HPDE6-E6E7 (cell line): ENCODE measurements around the gene STON1.
"Not testable (repeated sequence)": the region's sequence is repeated elsewhere in the genome, so short reads cannot be mapped to it uniquely, and the experiment has no call there.

Source experiments
- DNase-seq: peaks from one replicate; pipeline ENCODE4 v3.0.0; 2011; ENCODE audit warnings: missing footprints; ENCODE audit errors: extremely low spot score

The STON1 gene

DNA sequence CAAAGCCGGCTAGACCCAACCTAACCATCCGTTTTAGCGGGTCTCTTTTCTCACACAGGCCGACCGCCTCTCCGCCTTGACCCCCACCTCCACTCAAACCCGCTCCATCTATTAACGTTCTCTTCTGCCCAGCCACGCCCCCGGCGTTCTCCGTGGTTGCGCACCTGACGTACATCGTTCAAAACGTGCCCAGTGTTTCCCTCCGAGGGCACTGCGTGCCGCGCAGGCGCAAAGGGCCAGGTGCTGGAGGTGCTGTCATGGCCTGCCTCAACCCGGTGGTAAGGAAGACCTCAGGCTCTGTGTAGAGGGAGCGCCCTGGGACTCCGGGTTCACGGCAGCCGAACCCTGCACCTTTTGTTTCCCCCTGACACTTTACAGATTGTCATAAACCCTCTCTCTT lies 87.7 kb downstream of the STON1 start, which contains the start of gene GTF2A1L:
Gene GTF2A1L (plus strand): TSS at position 239 of the 400 bp plus-strand sequence. CDS start 19 bp downstream, at position 258.
- no peak for DNase-seq

DNA sequence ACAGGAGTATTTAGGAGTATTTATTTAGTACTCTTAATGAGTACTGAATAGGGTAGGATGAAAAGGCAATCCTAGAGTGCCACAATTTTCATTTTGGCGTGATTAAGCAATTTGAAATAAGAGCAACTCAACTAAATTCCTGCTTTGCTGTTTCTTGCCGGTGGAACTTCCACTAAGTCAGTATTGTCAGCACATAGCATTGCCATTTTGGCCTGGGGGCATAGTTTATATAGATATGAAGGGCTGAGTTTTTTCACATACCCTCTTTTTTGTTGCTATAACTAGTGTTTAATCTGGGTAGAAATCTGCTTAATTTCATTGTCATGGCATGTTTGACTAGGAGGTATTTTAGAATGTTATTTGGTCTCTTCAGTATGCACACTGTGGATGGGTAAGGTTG lies 89.6 kb downstream of the STON1 start:
- no peak for DNase-seq

GRCh38 chr2:48620604-48621003 lies 90.7 kb downstream of the STON1 start:
- DNase-seq: no peak

GRCh38 chr2:48622691-48623090 lies 92.7 kb downstream of the STON1 start:
- not testable (repeated sequence) for DNase-seq

GRCh38 chr2:48624696-48625095 lies 94.7 kb downstream of the STON1 start:
- no peak for DNase-seq

- DNase-seq: no peak
Observed at GRCh38 chr2:48626047-48626446, 96.1 kb downstream of the STON1 start.

- DNase-seq: no peak
Observed at GRCh38 chr2:48633143-48633542, 103.2 kb downstream of the STON1 start.

DNA sequence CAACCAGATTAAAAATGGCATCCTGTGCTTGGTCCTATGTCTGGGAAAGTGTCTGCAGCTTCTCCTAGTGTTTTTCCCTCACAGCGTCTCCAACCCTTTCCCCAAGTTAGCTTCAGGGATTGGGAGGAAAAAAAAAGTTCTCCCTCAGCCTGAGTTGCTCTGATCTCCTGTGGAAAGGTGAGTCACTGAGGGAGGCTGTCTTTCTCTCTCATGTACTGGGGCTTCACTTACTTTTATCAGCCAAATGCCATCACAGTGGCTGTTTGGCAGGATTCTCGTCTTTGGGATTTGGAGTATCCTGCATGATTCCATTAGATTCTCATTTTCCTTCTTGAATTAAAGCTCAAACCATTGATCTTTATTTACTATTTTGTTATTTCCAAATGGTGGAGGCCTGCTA lies 105.8 kb downstream of the STON1 start:
- DNase-seq: no peak

DNA sequence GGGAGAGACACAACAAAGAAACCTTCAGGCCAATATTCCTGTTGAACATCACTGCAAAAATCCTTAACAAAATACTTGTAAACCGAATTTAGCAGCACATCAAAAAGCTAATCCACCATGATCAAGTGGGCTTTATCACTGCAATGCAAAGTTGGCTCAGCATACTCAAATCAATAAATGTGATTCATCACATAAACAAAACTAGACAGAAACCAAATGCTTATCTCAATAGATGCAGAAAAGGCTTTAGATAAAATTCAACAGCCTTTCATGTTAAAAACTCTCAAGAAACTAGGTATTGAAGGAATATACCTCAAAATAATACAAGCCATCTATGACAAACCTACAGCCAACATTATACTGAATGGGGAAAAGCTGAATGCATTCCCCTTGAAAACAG lies 108.3 kb downstream of the STON1 start:
- no peak for DNase-seq
